H1 (cell line): Measurements from ENCODE around the gene C5orf46. TPM values are rescaled to one million over a fixed set of nuclear protein-coding genes. Genes with fewer than 3 reads are reported as not detected.
"Not testable (repeated sequence)": the region's sequence is repeated elsewhere in the genome, so short reads cannot be mapped to it uniquely, and the experiment has no call there.

Experiments used
- CTCF ChIA-PET: fragments of 300-600 bp; sonication (Branson Sonifier 250); formaldehyde crosslinking; loops from one replicate; lab custom pipeline; 2021; ENCODE audit not compliant: partially characterized antibody; lab: Charles Lee
- POLR2A ChIA-PET: fragments of 300-600 bp; sonication (Branson Sonifier 250); formaldehyde crosslinking; loops from one replicate; lab custom pipeline; 2021; ENCODE audit warnings: inconsistent platforms; ENCODE audit not compliant: partially characterized antibody; lab: Charles Lee
- DNase-seq, 2 experiments: peaks; one replicate each; pipeline versions ENCODE4 v3.0.0 to v3.0.0-alpha.2; 2010 to 2022; ENCODE audit warnings: low spot score in 2 of 2, low read depth in 1 of 2, mixed read lengths in 1 of 2
- FAIRE-seq: peaks from 2 replicates; lab custom pipeline; 2011; peaks lifted over from hg19 to GRCh38; lab: Jason Lieb, UNC
- H2AFZ ChIP-seq: 2 replicates; pipeline ENCODE4 v1.8.1; 2012; ENCODE audit warnings: low read length, inconsistent platforms
- H2AK5ac ChIP-seq: 2 replicates; pipeline ENCODE4 v1.6.1; 2013; ENCODE audit warnings: low read depth, low read length
- H2BK120ac ChIP-seq: replicated peaks from 2 replicates; pipeline ENCODE3; 2013; ENCODE audit warnings: low read depth, low read length, inconsistent platforms
- H2BK12ac ChIP-seq: 2 replicates; pipeline ENCODE4 v1.6.1; 2013; ENCODE audit warnings: low read depth, low read length
- H2BK15ac ChIP-seq: 2 replicates; pipeline ENCODE4 v1.6.1; 2013; ENCODE audit warnings: low read length
- H2BK20ac ChIP-seq: 2 replicates; pipeline ENCODE4 v1.6.1; 2013; ENCODE audit warnings: low read length
- H2BK5ac ChIP-seq: 2 replicates; pipeline ENCODE4 v1.6.1; 2013; ENCODE audit warnings: low read depth, low read length
- H3K14ac ChIP-seq: 2 replicates; pipeline ENCODE4 v1.6.1; 2013; ENCODE audit warnings: inconsistent platforms; ENCODE audit not compliant: insufficient read length
- H3K18ac ChIP-seq: 2 replicates; pipeline ENCODE4 v1.6.1; 2013; ENCODE audit warnings: low read length; ENCODE audit errors: extremely low read depth
- H3K23ac ChIP-seq: 2 replicates; pipeline ENCODE4 v1.6.1; 2013; ENCODE audit warnings: inconsistent platforms; ENCODE audit not compliant: insufficient read length
- H3K23me2 ChIP-seq: 2 replicates; pipeline ENCODE4 v1.6.1; 2013; ENCODE audit warnings: low read depth, low read length
- H3K27ac ChIP-seq: 2 replicates; pipeline ENCODE4 v1.6.1; 2011; ENCODE audit warnings: low read depth, low read length, inconsistent platforms
- H3K27me3 ChIP-seq, 4 experiments: replicated peaks in 1 of 4; 1 replicate in 1 of 4; 2 replicates in 3 of 4; pipeline versions ENCODE4 v1.6.1 to v1.8.1; 2011 to 2013; ENCODE audit warnings: low read length in 3 of 4, mild to moderate bottlenecking in 3 of 4, inconsistent platforms in 2 of 4, mixed read lengths in 2 of 4, moderate library complexity in 1 of 4; ENCODE audit not compliant: control insufficient read depth in 3 of 4, insufficient read depth in 3 of 4; ENCODE audit errors: extremely low read depth in 1 of 4
- H3K36me3 ChIP-seq, 4 experiments: 2 replicates each; pipeline versions ENCODE4 v1.6.1 to v1.8.1; 2011 to 2013; ENCODE audit warnings: mild to moderate bottlenecking in 4 of 4, low read length in 3 of 4, moderate library complexity in 2 of 4, control low read depth in 1 of 4, inconsistent platforms in 1 of 4; ENCODE audit not compliant: insufficient read depth in 4 of 4, control insufficient read depth in 2 of 4
- H3K4ac ChIP-seq: replicated peaks from 2 replicates; pipeline ENCODE3; 2013; ENCODE audit warnings: low read length, low read depth, mixed read lengths, inconsistent platforms; ENCODE audit not compliant: insufficient read length
- H3K4me1 ChIP-seq, 4 experiments: replicated peaks in 1 of 4; 1 replicate in 1 of 4; 2 replicates in 3 of 4; pipeline versions ENCODE4 v1.6.1 to v1.8.1; 2011 to 2013; ENCODE audit warnings: low read length in 3 of 4, inconsistent platforms in 2 of 4, mixed read lengths in 1 of 4; ENCODE audit not compliant: insufficient read depth in 4 of 4, control insufficient read depth in 3 of 4
- H3K4me2 ChIP-seq, 2 experiments: 2 replicates each; pipeline versions ENCODE4 v1.6.1 to v1.8.1; 2011 to 2013; ENCODE audit warnings: low read depth in 2 of 2, low read length in 2 of 2, control low read depth in 1 of 2, inconsistent platforms in 1 of 2, mild to moderate bottlenecking in 1 of 2; ENCODE audit not compliant: insufficient read depth in 1 of 2
- H3K4me3 ChIP-seq, 4 experiments: fragments of 200-600, 300-600 bp in 1 of 4; sonication (generic), shearing (Covaris generic), sonication (Bioruptor Twin) in 1 of 4; 2 replicates each; pipeline versions ENCODE4 v1.5.1 to v1.8.1; 2011 to 2016; ENCODE audit warnings: low read length in 4 of 4, low read depth in 3 of 4, control low read depth in 2 of 4, inconsistent platforms in 2 of 4, mild to moderate bottlenecking in 2 of 4, mixed read lengths in 1 of 4, moderate library complexity in 1 of 4; ENCODE audit not compliant: insufficient read depth in 2 of 4; ENCODE audit errors: extremely low read depth in 1 of 4
- H3K56ac ChIP-seq: replicated peaks from 2 replicates; pipeline ENCODE3; 2013; ENCODE audit warnings: low read depth, mild to moderate bottlenecking, mixed read lengths, low read length, inconsistent platforms; ENCODE audit not compliant: insufficient read length
- H3K79me1 ChIP-seq: 2 replicates; pipeline ENCODE4 v1.6.1; 2013; ENCODE audit warnings: low read depth, low read length, control low read depth
- H3K79me2 ChIP-seq, 2 experiments: 2 replicates each; pipeline versions ENCODE4 v1.6.1 to v1.8.1; 2012 to 2013; ENCODE audit warnings: low read length in 2 of 2, mild to moderate bottlenecking in 2 of 2, inconsistent platforms in 1 of 2; ENCODE audit not compliant: insufficient read depth in 2 of 2, control insufficient read depth in 1 of 2
- H3K9ac ChIP-seq, 4 experiments: replicated peaks in 1 of 4; 1 replicate in 1 of 4; 2 replicates in 3 of 4; pipeline versions ENCODE4 v1.6.1 to v1.8.1; 2011 to 2013; ENCODE audit warnings: low read depth in 3 of 4, low read length in 3 of 4, control low read depth in 2 of 4, mild to moderate bottlenecking in 2 of 4, moderate library complexity in 2 of 4, inconsistent platforms in 1 of 4; ENCODE audit errors: extremely low read depth in 1 of 4
- H3K9me3 ChIP-seq, 2 experiments: 2 replicates each; pipeline versions ENCODE4 v1.6.1 to v1.8.1; 2012 to 2013; ENCODE audit warnings: mild to moderate bottlenecking in 2 of 2, moderate library complexity in 2 of 2, control low read depth in 1 of 2, inconsistent platforms in 1 of 2, low read depth in 1 of 2, low read length in 1 of 2, mixed read lengths in 1 of 2; ENCODE audit not compliant: insufficient read depth in 2 of 2
- H4K20me1 ChIP-seq, 2 experiments: replicated peaks in 1 of 2; 2 replicates each; pipeline versions ENCODE3 to v1.8.1; 2011 to 2013; ENCODE audit warnings: inconsistent platforms in 2 of 2, low read length in 2 of 2, mild to moderate bottlenecking in 1 of 2; ENCODE audit not compliant: insufficient read depth in 2 of 2, control insufficient read depth in 1 of 2
- H4K5ac ChIP-seq: 2 replicates; pipeline ENCODE4 v1.6.1; 2013; ENCODE audit warnings: low read length, low read depth, mixed read lengths, inconsistent platforms; ENCODE audit not compliant: insufficient read length
- H4K8ac ChIP-seq: 2 replicates; pipeline ENCODE4 v1.8.0; 2013; ENCODE audit warnings: mild to moderate bottlenecking, moderate library complexity, low read length, inconsistent platforms; ENCODE audit not compliant: insufficient read depth; ENCODE audit errors: extremely low read depth
- H4K91ac ChIP-seq: replicated peaks from 2 replicates; pipeline ENCODE3; 2013; ENCODE audit warnings: low read length, mixed read lengths, inconsistent platforms; ENCODE audit not compliant: insufficient read length
- CHD1 ChIP-seq: IDR thresholded peaks from 2 replicates; pipeline ENCODE4 v1.6.1; 2012; ENCODE audit warnings: low read depth, low read length, improper control_type of control experiment
- POLR2A ChIP-seq, 2 experiments: IDR thresholded peaks; 1 replicate in 1 of 2; 2 replicates in 1 of 2; pipeline ENCODE4 v1.6.1; 2011; ENCODE audit warnings: low read depth in 2 of 2, low read length in 2 of 2, mild to moderate bottlenecking in 2 of 2; ENCODE audit errors: control extremely low read depth in 1 of 2
- POLR2AphosphoS5 ChIP-seq: IDR thresholded peaks from 2 replicates; pipeline ENCODE4 v1.6.1; 2011; ENCODE audit warnings: low read depth, low read length
- TAF7 ChIP-seq: optimal IDR thresholded peaks from 2 replicates; pipeline ENCODE3; 2011; ENCODE audit warnings: low read depth, mild to moderate bottlenecking, inconsistent platforms, low read length, moderate library complexity, borderline replicate concordance
- WGBS, 2 experiments: shearing (Covaris generic) in 1 of 2; methylation state at CpG; one replicate each; pipeline versions ENCODE4 v1.1.6 to v1.1.7; 2013 to 2015; ENCODE audit warnings: low lambda C conversion rate in 2 of 2, mixed read lengths in 2 of 2, inconsistent platforms in 1 of 2, low coverage in 1 of 2, missing lambda C conversion rate in 1 of 2; ENCODE audit not compliant: insufficient replicate concordance in 2 of 2, insufficient coverage in 1 of 2, insufficient read length in 1 of 2; ENCODE audit errors: extremely low coverage in 1 of 2, missing lambda C conversion rate in 1 of 2; 5-methylcytosine and 5-hydroxymethylcytosine counted together
- polyA plus RNA-seq, 7 experiments: library from polyadenylated mRNA; depleted of rRNA in 3 of 7; stranded (reverse) in 5 of 7; unstranded in 2 of 7; fragments of >200 nt in 5 of 7; fragments of 200-250 nt in 2 of 7; gene quantifications; 1 replicate in 5 of 7; 2 replicates in 1 of 7; 4 replicates in 1 of 7; pipeline versions ENCODE4 v1.2.1 to v1.2.3, GENCODE V29; 2011 to 2013; ENCODE audit warnings: missing spikeins in 2 of 7, mixed read lengths in 2 of 7
- total RNA-seq: library from RNA; stranded (reverse); fragmentation: NEBNext Ultra II Directional; extraction: Animal tissue kit (Norgen Biotek cat#: 25700); gene quantifications from 2 replicates; pipeline ENCODE4 v1.2.1, GENCODE V29; 2021

Gene C5orf46
- total and polyA plus RNA-seq, 2 of the 8 experiments (the other 6 are each of a cell fraction or from before 2014, with no cell fraction given), result not detected

DNA sequence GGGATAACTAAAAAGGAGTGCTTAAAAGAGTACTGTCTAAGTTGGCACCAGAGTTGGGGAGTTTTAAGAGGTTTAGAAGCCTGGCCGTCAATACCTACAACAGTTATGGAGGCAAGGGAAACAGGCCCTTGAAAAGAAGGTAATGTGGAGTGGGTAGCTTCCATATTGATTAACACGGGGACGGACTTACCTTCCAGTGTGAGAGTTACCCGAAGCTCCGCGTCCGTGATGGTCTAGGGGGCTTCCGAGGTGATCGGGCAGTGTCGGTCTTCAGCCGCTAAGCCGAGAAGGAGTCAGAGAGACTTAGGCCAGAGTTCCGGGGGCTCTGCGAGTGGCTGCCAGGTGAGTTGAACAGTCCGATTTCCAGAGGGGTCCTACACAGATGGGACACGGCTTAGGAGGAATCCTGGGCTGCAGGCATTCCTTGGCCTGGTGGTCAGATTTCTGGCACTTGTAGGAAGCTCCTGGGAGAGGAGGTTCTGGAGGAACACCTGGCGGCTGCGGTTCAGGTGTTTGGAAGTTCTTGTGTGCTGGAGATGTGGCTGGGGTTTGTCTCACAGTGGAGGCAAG is 34.3 kb downstream of the C5orf46 start:
- H2AFZ ChIP-seq, H3K27me3 ChIP-seq, H4K91ac ChIP-seq, FAIRE-seq, H2BK15ac ChIP-seq, H4K20me1 ChIP-seq, DNase-seq, H2BK20ac ChIP-seq, H3K4ac ChIP-seq, H2BK12ac ChIP-seq, H3K9me3 ChIP-seq, H2AK5ac ChIP-seq, H3K14ac ChIP-seq, H3K56ac ChIP-seq, H3K79me1 ChIP-seq, H3K23me2 ChIP-seq, H3K23ac ChIP-seq, H4K8ac ChIP-seq: not testable (repeated sequence)
- ChIA-PET CTCF (interaction anchor here (1.1 kb wide), 1 partner anchor 8 kb away, joined by 3 read pairs; no protein-coding TSS in a partner anchor), POLR2A (interaction anchor here (0.6 to 26.7 kb wide), 11 partner anchors 12 to 307 kb away, joined by 3 to 730 read pairs (median 3); partner anchors contain the start of gene SCGB3A2)
- Histone ChIP-seq H3K18ac (peak overlapping the region; percentile 96), H3K4me2 (peak overlapping the region; percentile 58 to 91), H3K27ac (peak overlapping the region; percentile 87), H2BK5ac (peak overlapping the region; percentile 83), H4K5ac (peak overlapping the region; percentile 67), H3K36me3 (peaks cover 2 to 44% (median 17%) of the 10 kb centered on the region in 4 experiments; a peak in 5 of 8 replicates), H3K79me2 (peaks cover 18 to 62% of the 10 kb centered on the region in 2 experiments; a peak in 3 of 4 replicates), H3K4me1 (peaks cover 16 to 27% (median 22%) of the 10 kb centered on the region in 4 experiments), H3K4me3 (peak overlapping the region; percentile 83 to 96 (median 89)), H2BK120ac (peak overlapping the region; percentile 55), H3K9ac (peak overlapping the region; percentile 77 to 97 (median 88))
- WGBS, 2 experiments, result 12% methylated on average over 18 of the region's 18 CpGs; no CpG with 5 or more reads in 1 of the 2 experiments
- TF ChIP-seq POLR2A (IDR thresholded peaks at IDR 0.05; ENCODE audit: control extremely low read depth in 1 of 2, low read depth in 2 of 2, low read length in 2 of 2), result peak; percentile 16 to 52
- TF ChIP-seq CHD1, result peak; percentile 68; the same call in 1 of the 2 replicates
- peak; percentile 57 for TF ChIP-seq TAF7
- TF ChIP-seq POLR2AphosphoS5, result peak; percentile 83
